NCI-H2081 (cell line): ENCODE measurements around the gene MEAF6.
"Not testable (repeated sequence)": the region's sequence is repeated elsewhere in the genome, so short reads cannot be mapped to it uniquely, and the experiment has no call there.

Source experiments
- DNase-seq, 2 experiments: peaks; one replicate each; lab custom pipeline; 2025; lab: John Stamatoyannopoulos, UW

The MEAF6 gene

GRCh38 chr1:37532418-37533156 is 18.0 kb upstream of the MEAF6 start:
- DNase-seq: not testable (repeated sequence)

- DNase-seq: not testable (repeated sequence)
These were observed 15.3 kb upstream of the MEAF6 start for GRCh38 chr1:37529888-37530287.

GRCh38 chr1:37519613-37520012 is 5.0 kb upstream of the MEAF6 start:
- DNase-seq: no peak

- not testable (repeated sequence) for DNase-seq
These were observed 4.4 kb upstream of the MEAF6 start for GRCh38 chr1:37518929-37519328.

GRCh38 chr1:37518241-37518640 is 3.7 kb upstream of the MEAF6 start:
- DNase-seq: not testable (repeated sequence)

GRCh38 chr1:37517569-37517968 is 3.0 kb upstream of the MEAF6 start:
- DNase-seq: no peak

GRCh38 chr1:37515185-37516034 is 844 bp upstream of the MEAF6 start:
- peak in 1 of 2 experiments; percentile 40 for DNase-seq

- DNase-seq: peak; percentile 46 to 67
These were observed 694 bp downstream of the MEAF6 start for GRCh38 chr1:37513795-37514349.

- DNase-seq: peak in 1 of 2 experiments; percentile 6
These were observed 5.4 kb downstream of the MEAF6 start for GRCh38 chr1:37509181-37509580.

GRCh38 chr1:37506740-37507139 is 7.8 kb downstream of the MEAF6 start:
- DNase-seq: no peak

- DNase-seq: not testable (repeated sequence)
These were observed 11.8 kb downstream of the MEAF6 start for GRCh38 chr1:37502791-37503190.

- DNase-seq: no peak
These were observed 12.5 kb downstream of the MEAF6 start for GRCh38 chr1:37502104-37502503.

- DNase-seq: no peak
These were observed 12.9 kb downstream of the MEAF6 start for GRCh38 chr1:37501661-37502060.

- DNase-seq: peak; percentile 57 to 89
These were observed 15.5 kb downstream of the MEAF6 start for GRCh38 chr1:37498872-37499617.

- DNase-seq: peak; percentile 90 to 97
These were observed 16.7 kb downstream of the MEAF6 start for GRCh38 chr1:37497832-37498231.

GRCh38 chr1:37495875-37496274 is 18.7 kb downstream of the MEAF6 start:
- DNase-seq: peak in 1 of 2 experiments; percentile 53

- no peak for DNase-seq
These were observed 21.0 kb downstream of the MEAF6 start for GRCh38 chr1:37493336-37494098.

GRCh38 chr1:37487619-37487984 is 27.0 kb downstream of the MEAF6 start:
- no peak for DNase-seq

- DNase-seq: peak; percentile 61 to 70
These were observed 27.6 kb downstream of the MEAF6 start for GRCh38 chr1:37486680-37487618.
